ENCODE measurements around the gene RBP5.

GRCh38 chr12:7096979-7097378, 31.7 kb downstream of the RBP5 start:
- TF ChIP-seq GATA3 (IDR thresholded peaks at IDR 0.05; ENCODE audit: low read depth, low read length) (no peak), GATA2 (IDR thresholded peaks at IDR 0.05; ENCODE audit: low read depth, low read length) (no peak)

Data from SH-SY5Y (cell line).